PC-3 (cell line): ENCODE results near the gene FN3KRP. TPM values are rescaled to one million over a fixed set of nuclear protein-coding genes. Genes with fewer than 3 reads are reported as not detected.

Experiments used
- ATAC-seq: fragments of 200-7000 bp; cut with Tn5 transposase; 2 replicates; pipeline ENCODE4 v1.9.1; 2020; ENCODE audit warnings: mild to moderate bottlenecking, moderate library complexity
- BruUV-seq: library from RNA; stranded (reverse); fragments of 400-500 nt; replicated peaks from 2 replicates; lab custom pipeline; 2021; lab: Mats Ljungman, UMichigan
- CTCF ChIA-PET: fragments of 300-600 bp; sonication (Branson Sonifier 250); formaldehyde crosslinking; loops from one replicate; lab custom pipeline; 2022; ENCODE audit warnings: antibody characterized with exemption; lab: Charles Lee
- POLR2A ChIA-PET: fragments of 300-600 bp; sonication (Branson Sonifier 250); formaldehyde crosslinking; loops from one replicate; lab custom pipeline; 2022; ENCODE audit warnings: antibody characterized with exemption; ENCODE audit not compliant: unreplicated experiment; lab: Charles Lee
- DNase-seq: peaks from one replicate; pipeline ENCODE4 v3.0.0-alpha.2; 2015
- H2AFZ ChIP-seq: fragments of 300-600 bp; sonication (generic); 2 replicates; pipeline ENCODE4 v1.6.0; 2016; ENCODE audit warnings: antibody characterized with exemption, low read length
- H3F3A ChIP-seq: fragments of 300-600 bp; sonication (generic); one replicate; pipeline ENCODE4 v1.6.0; 2017; ENCODE audit warnings: antibody characterized with exemption, low read length, control low read depth, mild to moderate bottlenecking; ENCODE audit not compliant: unreplicated experiment
- H3K27ac ChIP-seq: fragments of 300-600 bp; sonication (generic); 2 replicates; pipeline ENCODE4 v1.5.1; 2016; ENCODE audit warnings: mild to moderate bottlenecking, low read length
- H3K27me3 ChIP-seq: fragments of 300-600 bp; sonication (generic); 2 replicates; pipeline ENCODE4 v1.6.1; 2016; ENCODE audit warnings: low read length, mixed read lengths
- H3K36me3 ChIP-seq: fragments of 300-600 bp; sonication (generic); 2 replicates; pipeline ENCODE4 v1.6.1; 2016; ENCODE audit warnings: low read depth, mixed run types, low read length, mixed read lengths
- H3K4me1 ChIP-seq: fragments of 300-600 bp; sonication (generic); 2 replicates; pipeline ENCODE4 v1.5.1; 2016; ENCODE audit warnings: low read length; ENCODE audit not compliant: insufficient read depth
- H3K4me2 ChIP-seq: fragments of 300-600 bp; sonication (generic); 2 replicates; pipeline ENCODE4 v1.6.0; 2016; ENCODE audit warnings: low read length
- H3K4me3 ChIP-seq: fragments of 300-600 bp; sonication (generic); 2 replicates; pipeline ENCODE4 v1.5.1; 2016; ENCODE audit warnings: mild to moderate bottlenecking, low read length, mixed read lengths
- H3K79me2 ChIP-seq: fragments of 300-600 bp; sonication (generic); 2 replicates; pipeline ENCODE4 v1.6.1; 2017; ENCODE audit warnings: low read length, mixed read lengths
- H3K9ac ChIP-seq: fragments of 300-600 bp; sonication (generic); 2 replicates; pipeline ENCODE4 v1.6.0; 2016; ENCODE audit warnings: mild to moderate bottlenecking, low read length
- H3K9me2 ChIP-seq: fragments of 300-600 bp; sonication (generic); replicated peaks from 2 replicates; pipeline ENCODE4 v1.6.1; 2016; ENCODE audit warnings: mixed run types, low read length, mixed read lengths
- H3K9me3 ChIP-seq: fragments of 300-600 bp; sonication (generic); 2 replicates; pipeline ENCODE4 v1.6.1; 2016; ENCODE audit warnings: low read length, mixed read lengths
- H4K20me1 ChIP-seq: fragments of 300-600 bp; sonication (generic); 2 replicates; pipeline ENCODE4 v1.6.1; 2016; ENCODE audit warnings: low read length, mixed read lengths
- EZH2 ChIP-seq: fragments of 300-600 bp; sonication (generic); IDR thresholded peaks from one replicate; pipeline ENCODE4 v1.6.1; 2017; ENCODE audit warnings: antibody characterized with exemption, mild to moderate bottlenecking, low read length; ENCODE audit not compliant: unreplicated experiment
- EZH2phosphoT487 ChIP-seq: fragments of 300-600 bp; sonication (generic); IDR thresholded peaks from 2 replicates; pipeline ENCODE4 v1.6.1; 2018; ENCODE audit warnings: mild to moderate bottlenecking, antibody characterized with exemption, low read length, borderline replicate concordance
- intact Hi-C: fragments of 100-400 bp; cut with micrococcal nuclease; formaldehyde crosslinking; loops from 2 replicates; pipeline ENCODE4 v1.9.0; 2023
- total RNA-seq: library from RNA; depleted of rRNA; stranded (reverse); fragments of >200 nt; gene quantifications from 2 replicates; pipeline ENCODE4 v1.2.3, GENCODE V29; 2014
- TF ChIP-seq, protein P1 (sequence below): fragments of 300-600 bp; sonication (generic); conservative IDR thresholded peaks from 2 replicates; pipeline ENCODE4 v1.5.1; 2017; ENCODE audit warnings: antibody characterized with exemption, low read depth, mild to moderate bottlenecking, low read length

FN3KRP gene
- total RNA-seq, 1 experiment from 2014 or later, result 37.4 TPM

DNA sequence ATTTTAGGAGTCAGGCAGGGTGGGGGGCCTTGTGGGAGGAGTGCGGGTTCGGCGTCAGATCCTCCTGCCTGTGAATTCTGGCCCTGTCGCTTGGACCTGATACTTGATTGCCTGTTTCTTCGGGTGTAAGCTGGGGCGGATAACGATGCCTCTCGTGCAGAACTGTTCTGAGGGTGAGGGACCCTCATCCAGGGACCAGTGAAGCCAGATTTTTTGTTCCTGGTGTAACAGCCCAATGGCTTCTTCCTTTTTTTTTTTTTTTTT lies 36.6 kb downstream of the FN3KRP start:
- peaks cover 36% of the 10 kb centered on the region for H3K79me2 ChIP-seq
- H3K9ac ChIP-seq, result peak overlapping the region; percentile 85
- no peaks in the 10 kb centered on the region for H3K9me2 ChIP-seq
- H3K36me3 ChIP-seq, result peaks cover 2% of the 10 kb centered on the region; the same call in 1 of the 2 replicates
- H4K20me1 ChIP-seq, result peaks cover 11% of the 10 kb centered on the region; the same call in 1 of the 2 replicates
- no peak overlapping the region for H3K27ac ChIP-seq
- TF ChIP-seq, protein P1, sequence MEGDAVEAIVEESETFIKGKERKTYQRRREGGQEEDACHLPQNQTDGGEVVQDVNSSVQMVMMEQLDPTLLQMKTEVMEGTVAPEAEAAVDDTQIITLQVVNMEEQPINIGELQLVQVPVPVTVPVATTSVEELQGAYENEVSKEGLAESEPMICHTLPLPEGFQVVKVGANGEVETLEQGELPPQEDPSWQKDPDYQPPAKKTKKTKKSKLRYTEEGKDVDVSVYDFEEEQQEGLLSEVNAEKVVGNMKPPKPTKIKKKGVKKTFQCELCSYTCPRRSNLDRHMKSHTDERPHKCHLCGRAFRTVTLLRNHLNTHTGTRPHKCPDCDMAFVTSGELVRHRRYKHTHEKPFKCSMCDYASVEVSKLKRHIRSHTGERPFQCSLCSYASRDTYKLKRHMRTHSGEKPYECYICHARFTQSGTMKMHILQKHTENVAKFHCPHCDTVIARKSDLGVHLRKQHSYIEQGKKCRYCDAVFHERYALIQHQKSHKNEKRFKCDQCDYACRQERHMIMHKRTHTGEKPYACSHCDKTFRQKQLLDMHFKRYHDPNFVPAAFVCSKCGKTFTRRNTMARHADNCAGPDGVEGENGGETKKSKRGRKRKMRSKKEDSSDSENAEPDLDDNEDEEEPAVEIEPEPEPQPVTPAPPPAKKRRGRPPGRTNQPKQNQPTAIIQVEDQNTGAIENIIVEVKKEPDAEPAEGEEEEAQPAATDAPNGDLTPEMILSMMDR, result no peak
- TF ChIP-seq EZH2, result no peak
- TF ChIP-seq EZH2phosphoT487, result no peak
- H3K9me3 ChIP-seq, result no peaks in the 10 kb centered on the region
- BruUV-seq, result no TSS peak
- peaks cover 4% of the 10 kb centered on the region; the same call in 1 of the 2 replicates for H3K4me1 ChIP-seq
- no peak overlapping the region for H2AFZ ChIP-seq
- H3K27me3 ChIP-seq, result no peaks in the 10 kb centered on the region
- no peak for DNase-seq
- ATAC-seq, result no peak
- CTCF ChIA-PET, result no interaction called here
- H3K4me3 ChIP-seq, result peak overlapping the region; percentile 79
- intact Hi-C loops, result no loop called here
- H3F3A ChIP-seq, result no peaks in the 10 kb centered on the region
- POLR2A ChIA-PET, result no interaction called here
- H3K4me2 ChIP-seq, result peak overlapping the region; percentile 81

DNA sequence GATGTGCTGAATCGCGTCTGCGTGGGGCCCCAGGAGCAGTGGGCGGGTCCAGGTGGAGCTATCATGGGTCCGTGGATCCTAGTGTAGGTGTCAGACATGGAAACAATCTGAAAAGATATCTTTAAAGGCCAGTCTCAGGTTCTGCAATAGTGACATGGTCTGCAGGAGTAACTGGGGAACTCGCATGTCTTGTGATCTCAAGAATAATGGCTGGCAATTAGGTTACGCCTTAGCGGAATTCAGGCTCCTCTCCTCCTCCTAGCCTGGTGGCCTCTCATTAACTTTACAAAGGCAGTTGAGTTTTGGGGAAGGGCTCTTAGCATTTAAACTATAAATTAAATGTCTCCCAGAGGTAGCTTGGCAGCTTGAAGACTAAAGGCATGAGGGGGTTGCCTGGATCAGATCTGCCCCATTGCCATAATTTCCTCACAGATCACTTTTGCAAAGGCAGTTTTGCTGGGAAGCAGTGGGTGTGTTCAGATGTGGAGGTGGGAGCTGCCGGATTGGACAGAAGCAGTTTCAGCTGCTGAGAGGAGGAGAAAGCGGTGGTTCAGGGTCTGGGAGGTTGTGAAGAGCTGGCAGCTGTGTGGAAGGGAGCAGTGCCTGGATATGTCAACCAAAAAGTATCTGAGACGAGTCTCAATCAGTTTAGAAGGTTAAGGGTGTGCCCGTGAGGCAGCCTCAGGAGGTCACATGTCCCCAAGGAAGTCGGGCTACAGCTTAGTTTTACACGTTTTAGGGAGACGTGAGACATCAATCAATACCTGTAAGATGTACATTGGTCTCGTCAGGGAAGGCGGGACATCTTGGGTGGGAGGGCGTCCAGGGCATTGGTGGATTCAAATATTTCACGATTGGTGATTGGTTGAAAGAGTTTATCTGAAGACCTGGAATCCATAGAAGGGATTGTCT lies 38.0 kb downstream of the FN3KRP start:
- Histone ChIP-seq H3F3A (no peaks in the 10 kb centered on the region), H4K20me1 (peaks cover 11% of the 10 kb centered on the region; the same call in 1 of the 2 replicates), H2AFZ (no peak overlapping the region), H3K4me3 (no peak overlapping the region), H3K27me3 (no peaks in the 10 kb centered on the region), H3K36me3 (peaks cover 2% of the 10 kb centered on the region; the same call in 1 of the 2 replicates), H3K4me2 (no peak overlapping the region), H3K4me1 (peaks cover 4% of the 10 kb centered on the region; the same call in 1 of the 2 replicates), H3K9ac (no peak overlapping the region), H3K79me2 (peaks cover 36% of the 10 kb centered on the region), H3K9me3 (no peaks in the 10 kb centered on the region), H3K9me2 (no peaks in the 10 kb centered on the region), H3K27ac (no peak overlapping the region)
- TF ChIP-seq, protein P1, result no peak
- no peak for TF ChIP-seq EZH2phosphoT487
- no peak for TF ChIP-seq EZH2
- no peak for ATAC-seq
- intact Hi-C loops, result no loop called here
- POLR2A ChIA-PET, result no interaction called here
- TSS peak; percentile 16 for BruUV-seq
- CTCF ChIA-PET, result no interaction called here
- no peak for DNase-seq

DNA sequence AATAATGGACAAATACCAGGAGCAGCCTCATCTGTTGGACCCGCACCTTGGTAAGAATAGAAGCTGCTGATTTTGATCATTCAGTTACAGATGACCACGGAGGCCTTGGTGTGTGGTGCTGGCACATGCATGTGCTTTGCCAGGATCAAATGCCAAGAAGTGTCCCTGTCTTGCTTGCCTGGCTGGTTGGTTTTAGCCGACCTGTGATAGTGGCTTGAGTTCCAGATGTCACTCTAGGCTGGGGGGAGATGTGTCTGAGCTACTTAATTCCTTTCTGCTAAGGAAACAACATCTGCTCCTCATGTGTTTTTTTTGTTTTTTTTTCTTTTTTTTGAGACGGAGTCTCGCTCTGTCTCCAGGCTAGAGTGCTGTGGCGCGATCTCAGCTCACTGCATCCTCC lies 39.7 kb downstream of the FN3KRP start:
- H3K4me3 ChIP-seq, result no peak overlapping the region
- no peaks in the 10 kb centered on the region for H3K9me2 ChIP-seq
- peaks cover 4% of the 10 kb centered on the region; the same call in 1 of the 2 replicates for H3K4me1 ChIP-seq
- TF ChIP-seq, protein P1, result no peak
- TF ChIP-seq EZH2 (no peak), EZH2phosphoT487 (no peak)
- H3K4me2 ChIP-seq, result no peak overlapping the region
- intact Hi-C loops, result no loop called here
- H4K20me1 ChIP-seq, result peaks cover 11% of the 10 kb centered on the region; the same call in 1 of the 2 replicates
- DNase-seq, result no peak
- H3K36me3 ChIP-seq, result peaks cover 2% of the 10 kb centered on the region; the same call in 1 of the 2 replicates
- H3K79me2 ChIP-seq, result peaks cover 36% of the 10 kb centered on the region
- ChIA-PET CTCF (no interaction called here), POLR2A (no interaction called here)
- no peak overlapping the region for H3K9ac ChIP-seq
- BruUV-seq, result no TSS peak
- no peaks in the 10 kb centered on the region for H3F3A ChIP-seq
- no peaks in the 10 kb centered on the region for H3K9me3 ChIP-seq
- no peak overlapping the region for H2AFZ ChIP-seq
- ATAC-seq, result no peak
- no peaks in the 10 kb centered on the region for H3K27me3 ChIP-seq
- H3K27ac ChIP-seq, result no peak overlapping the region
